ENCODE data around the gene LYRM2.

GRCh38 chr6:89610149-89610642, 28.4 kb downstream of the LYRM2 start:
- TF ChIP-seq POLR2AphosphoS5 (IDR thresholded peaks at IDR 0.05; ENCODE audit: borderline replicate concordance, low read depth, low read length) (no peak), FOXP2 (optimal IDR thresholded peaks at IDR 0.05; ENCODE audit: control extremely low read depth, extremely low read length, insufficient read depth) (no peak)

Data from SK-N-MC (cell line).